ENCODE data around the gene PDZRN4. TPM values are rescaled to one million over a fixed set of nuclear protein-coding genes. Genes with fewer than 3 reads are reported as not detected.

The PDZRN4 gene
- total RNA-seq, 4 donors from 2014 or later: 4.2 to 12.9 (median 8.0) TPM

DNA sequence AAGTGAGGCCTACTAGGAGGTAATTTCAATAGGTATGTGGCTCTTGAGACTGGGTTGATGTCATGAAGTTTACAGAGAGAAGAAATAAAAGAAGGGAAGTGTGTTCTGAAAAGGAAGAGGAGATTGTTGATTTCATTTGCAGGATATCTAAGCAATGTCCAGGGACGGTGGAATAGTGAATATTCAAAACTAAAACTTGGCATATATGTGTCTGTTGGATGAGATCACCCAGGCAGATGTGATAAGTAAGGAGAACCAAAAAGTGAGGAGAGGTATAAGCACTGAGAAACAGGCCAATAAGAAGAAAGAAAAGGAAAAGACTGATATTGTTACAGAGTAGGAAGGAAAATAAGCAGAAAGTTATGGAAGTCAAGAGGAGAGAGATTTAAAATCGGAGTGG is 255.6 kb downstream of the PDZRN4 start:
- Histone ChIP-seq H3K27ac (no peak overlapping the region), H3K9me3 (no peaks in the 10 kb centered on the region), H3K27me3 (no peaks in the 10 kb centered on the region), H3K36me3 (no peaks in the 10 kb centered on the region), H3K4me1 (no peaks in the 10 kb centered on the region), H3K4me3 (no peak overlapping the region)
- in situ Hi-C loops (cut with MboI; ENCODE audit: low pct_ligation_motif_present in 1 of 4, low pct_unique_long_range_greater_than_20kb in 1 of 4, low sequenced_read_pairs in 3 of 4): no loop called here
- intact Hi-C loops (cut with DNase I; ENCODE audit: low total_unique reads): no loop called here
- TF ChIP-seq, protein P1, sequence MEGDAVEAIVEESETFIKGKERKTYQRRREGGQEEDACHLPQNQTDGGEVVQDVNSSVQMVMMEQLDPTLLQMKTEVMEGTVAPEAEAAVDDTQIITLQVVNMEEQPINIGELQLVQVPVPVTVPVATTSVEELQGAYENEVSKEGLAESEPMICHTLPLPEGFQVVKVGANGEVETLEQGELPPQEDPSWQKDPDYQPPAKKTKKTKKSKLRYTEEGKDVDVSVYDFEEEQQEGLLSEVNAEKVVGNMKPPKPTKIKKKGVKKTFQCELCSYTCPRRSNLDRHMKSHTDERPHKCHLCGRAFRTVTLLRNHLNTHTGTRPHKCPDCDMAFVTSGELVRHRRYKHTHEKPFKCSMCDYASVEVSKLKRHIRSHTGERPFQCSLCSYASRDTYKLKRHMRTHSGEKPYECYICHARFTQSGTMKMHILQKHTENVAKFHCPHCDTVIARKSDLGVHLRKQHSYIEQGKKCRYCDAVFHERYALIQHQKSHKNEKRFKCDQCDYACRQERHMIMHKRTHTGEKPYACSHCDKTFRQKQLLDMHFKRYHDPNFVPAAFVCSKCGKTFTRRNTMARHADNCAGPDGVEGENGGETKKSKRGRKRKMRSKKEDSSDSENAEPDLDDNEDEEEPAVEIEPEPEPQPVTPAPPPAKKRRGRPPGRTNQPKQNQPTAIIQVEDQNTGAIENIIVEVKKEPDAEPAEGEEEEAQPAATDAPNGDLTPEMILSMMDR (IDR thresholded peaks at IDR 0.05): no peak
- no peak for DNase-seq
- WGBS, 2 donors (ENCODE audit: low coverage in 1 of 2): 33 to 54% methylated on average over 2 of the region's 2 CpGs

DNA sequence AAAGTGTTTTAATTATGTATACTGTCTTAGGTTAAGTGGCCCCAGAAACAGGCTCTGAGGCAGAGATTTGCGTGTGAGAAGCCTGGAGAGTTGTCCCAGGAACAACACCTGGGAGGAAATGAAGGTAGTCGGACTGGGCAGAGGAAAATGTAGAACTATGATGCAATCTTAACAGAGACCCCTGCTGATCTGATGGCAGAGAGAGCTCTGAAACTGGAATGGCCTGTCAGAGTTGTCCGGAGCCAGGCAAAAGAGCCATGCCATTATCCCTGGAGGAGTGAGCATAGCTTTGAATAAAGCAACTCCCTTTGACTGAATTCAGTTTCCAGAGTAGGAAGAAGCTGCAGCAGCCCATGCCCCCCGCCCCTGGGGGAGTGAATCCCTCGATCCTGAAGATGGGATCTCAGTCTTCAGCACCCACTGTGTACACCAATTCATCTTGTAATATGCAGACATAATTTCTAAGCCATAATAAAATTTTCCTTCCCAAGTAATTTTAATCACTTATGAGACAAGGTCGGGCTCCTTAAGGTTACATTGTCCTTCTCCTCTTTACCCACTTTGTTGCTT is 264.8 kb downstream of the PDZRN4 start:
- Histone ChIP-seq H3K4me3 (no peak overlapping the region), H3K9me3 (no peaks in the 10 kb centered on the region), H3K36me3 (no peaks in the 10 kb centered on the region), H3K27me3 (no peaks in the 10 kb centered on the region), H3K4me1 (no peaks in the 10 kb centered on the region), H3K27ac (no peak overlapping the region)
- no peak for DNase-seq
- TF ChIP-seq, protein P1 (IDR thresholded peaks at IDR 0.05): no peak
- TF ChIP-seq POLR2A (IDR thresholded peaks at IDR 0.05) (no peak), POLR2AphosphoS5 (IDR thresholded peaks at IDR 0.05) (no peak), EP300 (IDR thresholded peaks at IDR 0.05; ENCODE audit: low read depth) (no peak)
- WGBS, 2 donors (ENCODE audit: low coverage in 1 of 2): 44 to 80% methylated on average over 1 to 6 of the region's 6 CpGs
- intact Hi-C loops (cut with DNase I; ENCODE audit: low total_unique reads) (no loop called here), in situ Hi-C loops (cut with MboI; ENCODE audit: low pct_ligation_motif_present in 1 of 4, low pct_unique_long_range_greater_than_20kb in 1 of 4, low sequenced_read_pairs in 3 of 4) (no loop called here)

DNA sequence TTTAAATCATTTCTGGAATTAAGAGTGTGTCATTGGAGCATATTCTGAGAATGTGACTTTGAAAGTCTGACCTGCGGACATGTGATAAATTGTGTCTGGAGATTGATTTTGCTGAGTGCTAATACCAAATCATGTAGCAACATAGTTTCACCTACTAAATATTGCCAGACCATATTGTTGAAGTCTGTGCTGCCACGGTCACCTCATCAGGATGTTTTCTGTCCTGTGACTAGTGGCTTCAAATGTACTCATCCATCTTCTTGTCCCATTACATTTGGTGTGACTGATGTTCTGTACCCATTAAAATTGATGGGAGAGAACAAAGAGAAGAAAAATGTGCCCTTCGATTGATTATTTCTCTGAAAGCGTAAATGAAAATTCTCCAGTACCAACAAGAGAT is 265.3 kb downstream of the PDZRN4 start:
- Histone ChIP-seq H3K4me1 (no peaks in the 10 kb centered on the region), H3K27ac (no peak overlapping the region), H3K36me3 (no peaks in the 10 kb centered on the region), H3K4me3 (no peak overlapping the region), H3K27me3 (no peaks in the 10 kb centered on the region), H3K9me3 (no peaks in the 10 kb centered on the region)
- in situ Hi-C loops (cut with MboI; ENCODE audit: low pct_ligation_motif_present in 1 of 4, low pct_unique_long_range_greater_than_20kb in 1 of 4, low sequenced_read_pairs in 3 of 4) (no loop called here), intact Hi-C loops (cut with DNase I; ENCODE audit: low total_unique reads) (no loop called here)
- TF ChIP-seq, protein P1 (IDR thresholded peaks at IDR 0.05): no peak
- no peak for TF ChIP-seq POLR2AphosphoS5 (IDR thresholded peaks at IDR 0.05)
- TF ChIP-seq EP300 (IDR thresholded peaks at IDR 0.05; ENCODE audit: low read depth): no peak
- no peak for TF ChIP-seq POLR2A (IDR thresholded peaks at IDR 0.05)
- 73 to 93% methylated on average over 4 of the region's 4 CpGs for WGBS, 2 donors (ENCODE audit: low coverage in 1 of 2)
- DNase-seq: no peak

DNA sequence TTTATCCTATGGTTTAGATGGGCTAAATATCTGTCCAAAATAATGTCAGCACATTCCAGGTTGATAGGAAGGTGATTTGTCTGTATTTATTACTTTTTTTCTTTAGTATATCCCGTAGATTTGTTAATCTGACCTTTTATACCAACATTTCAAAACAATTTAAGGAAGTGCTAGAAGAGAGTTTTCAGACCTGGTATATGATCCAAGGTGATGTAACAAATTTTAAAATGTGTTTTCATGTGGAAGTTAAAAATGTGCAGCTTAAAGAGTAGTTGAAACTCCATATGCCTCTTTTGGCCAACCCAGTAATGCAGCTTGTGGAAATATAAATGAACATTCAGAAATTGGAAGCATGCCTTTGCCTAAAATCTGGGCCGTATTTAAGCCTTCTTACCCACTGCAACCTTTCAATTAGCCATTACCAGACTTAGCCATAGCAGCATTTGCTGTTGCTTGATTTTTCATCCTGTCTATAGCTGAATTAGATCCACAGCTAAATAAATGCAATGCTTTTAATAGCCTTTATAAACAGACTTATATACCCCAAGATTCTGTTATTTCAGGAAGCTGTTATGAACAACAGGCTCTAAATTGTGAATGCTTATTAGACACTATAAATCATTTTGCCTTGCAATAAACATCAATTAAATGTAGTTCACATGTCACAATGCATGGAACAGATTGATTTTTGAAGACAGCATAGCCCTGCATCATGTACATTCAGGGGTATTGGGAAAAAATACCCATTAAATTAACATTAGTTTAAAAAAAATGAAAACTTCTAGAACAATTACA is 271.2 kb downstream of the PDZRN4 start:
- no peak overlapping the region for H3K27ac ChIP-seq
- WGBS, 2 donors (ENCODE audit: low coverage in 1 of 2): 59 to 63% methylated on average over 2 of the region's 2 CpGs

More for the DNA sequence above, 271.2 kb downstream of the PDZRN4 start:
- DNase-seq: no peak
- no peaks in the 10 kb centered on the region for H3K36me3 ChIP-seq
- no peaks in the 10 kb centered on the region for H3K9me3 ChIP-seq
- intact Hi-C loops (cut with DNase I; ENCODE audit: low total_unique reads): no loop called here
- H3K4me3 ChIP-seq: no peak overlapping the region
- TF ChIP-seq, protein P1 (IDR thresholded peaks at IDR 0.05): no peak
- TF ChIP-seq EP300 (IDR thresholded peaks at IDR 0.05; ENCODE audit: low read depth) (no peak), POLR2AphosphoS5 (IDR thresholded peaks at IDR 0.05) (no peak)
- in situ Hi-C loops (cut with MboI; ENCODE audit: low pct_ligation_motif_present in 1 of 4, low pct_unique_long_range_greater_than_20kb in 1 of 4, low sequenced_read_pairs in 3 of 4): no loop called here
- H3K27me3 ChIP-seq: no peaks in the 10 kb centered on the region
- no peaks in the 10 kb centered on the region for H3K4me1 ChIP-seq
